Inflammatory macrophage treated with lipopolysaccharide for 1 hour (primary cell): ENCODE measurements around the gene CDC16.
A peak's percentile ranks its signal among the peaks of the same experiment; 100 is the strongest.
"Not testable (repeated sequence)": the region's sequence is repeated elsewhere in the genome, so short reads cannot be mapped to it uniquely, and the experiment has no call there.

Experiments
- DNase-seq, 2 donors: peaks; one replicate each; pipeline ENCODE4 v3.0.0-alpha.2; 2020 to 2022

The CDC16 gene, protein sequence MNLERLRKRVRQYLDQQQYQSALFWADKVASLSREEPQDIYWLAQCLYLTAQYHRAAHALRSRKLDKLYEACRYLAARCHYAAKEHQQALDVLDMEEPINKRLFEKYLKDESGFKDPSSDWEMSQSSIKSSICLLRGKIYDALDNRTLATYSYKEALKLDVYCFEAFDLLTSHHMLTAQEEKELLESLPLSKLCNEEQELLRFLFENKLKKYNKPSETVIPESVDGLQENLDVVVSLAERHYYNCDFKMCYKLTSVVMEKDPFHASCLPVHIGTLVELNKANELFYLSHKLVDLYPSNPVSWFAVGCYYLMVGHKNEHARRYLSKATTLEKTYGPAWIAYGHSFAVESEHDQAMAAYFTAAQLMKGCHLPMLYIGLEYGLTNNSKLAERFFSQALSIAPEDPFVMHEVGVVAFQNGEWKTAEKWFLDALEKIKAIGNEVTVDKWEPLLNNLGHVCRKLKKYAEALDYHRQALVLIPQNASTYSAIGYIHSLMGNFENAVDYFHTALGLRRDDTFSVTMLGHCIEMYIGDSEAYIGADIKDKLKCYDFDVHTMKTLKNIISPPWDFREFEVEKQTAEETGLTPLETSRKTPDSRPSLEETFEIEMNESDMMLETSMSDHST

DNA sequence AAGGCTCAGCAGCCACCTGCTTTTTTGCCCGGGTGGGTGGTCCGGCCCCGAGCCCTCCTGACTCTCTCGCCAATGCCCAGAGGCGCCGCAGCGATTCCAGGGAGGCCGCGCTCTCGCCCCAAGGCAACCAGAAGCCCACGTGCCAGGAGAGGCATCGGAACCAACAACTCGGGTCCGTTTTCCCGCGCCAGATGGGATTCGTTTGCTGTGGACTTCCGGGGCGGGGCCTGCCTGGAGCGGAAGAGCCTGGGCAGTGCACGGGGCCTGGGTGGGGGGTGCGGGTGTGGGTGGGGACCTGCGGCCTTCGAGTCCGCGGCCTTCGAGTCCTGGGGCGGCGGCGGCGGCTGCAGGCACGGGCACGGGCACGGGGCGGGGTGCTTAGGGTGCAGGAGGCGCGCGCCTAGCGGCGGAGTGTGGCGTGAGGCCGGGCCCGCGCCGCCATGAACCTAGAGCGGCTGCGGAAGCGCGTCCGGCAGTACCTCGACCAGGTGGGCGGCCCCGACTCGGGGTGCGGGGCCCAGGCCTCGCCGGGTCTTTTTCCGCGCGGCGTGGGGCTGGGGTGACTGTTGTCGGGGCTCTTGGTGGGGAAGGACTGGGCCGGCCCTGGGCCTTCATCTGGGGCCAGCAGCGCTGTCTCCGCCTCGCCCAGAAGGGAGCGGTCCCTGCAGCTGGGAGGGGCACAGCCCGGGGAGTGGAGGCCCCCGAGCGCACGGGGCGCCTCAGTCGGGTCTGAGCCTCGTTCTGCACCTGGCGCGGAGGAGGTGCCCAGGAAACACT lies at the start of gene CDC16:
Gene CDC16, plus strand, starts transcription at position 253 of the 777 bp plus-strand sequence. Its CDS starts 188 bp downstream, at position 441.
- peak; percentile 87 to 91 for DNase-seq

DNA sequence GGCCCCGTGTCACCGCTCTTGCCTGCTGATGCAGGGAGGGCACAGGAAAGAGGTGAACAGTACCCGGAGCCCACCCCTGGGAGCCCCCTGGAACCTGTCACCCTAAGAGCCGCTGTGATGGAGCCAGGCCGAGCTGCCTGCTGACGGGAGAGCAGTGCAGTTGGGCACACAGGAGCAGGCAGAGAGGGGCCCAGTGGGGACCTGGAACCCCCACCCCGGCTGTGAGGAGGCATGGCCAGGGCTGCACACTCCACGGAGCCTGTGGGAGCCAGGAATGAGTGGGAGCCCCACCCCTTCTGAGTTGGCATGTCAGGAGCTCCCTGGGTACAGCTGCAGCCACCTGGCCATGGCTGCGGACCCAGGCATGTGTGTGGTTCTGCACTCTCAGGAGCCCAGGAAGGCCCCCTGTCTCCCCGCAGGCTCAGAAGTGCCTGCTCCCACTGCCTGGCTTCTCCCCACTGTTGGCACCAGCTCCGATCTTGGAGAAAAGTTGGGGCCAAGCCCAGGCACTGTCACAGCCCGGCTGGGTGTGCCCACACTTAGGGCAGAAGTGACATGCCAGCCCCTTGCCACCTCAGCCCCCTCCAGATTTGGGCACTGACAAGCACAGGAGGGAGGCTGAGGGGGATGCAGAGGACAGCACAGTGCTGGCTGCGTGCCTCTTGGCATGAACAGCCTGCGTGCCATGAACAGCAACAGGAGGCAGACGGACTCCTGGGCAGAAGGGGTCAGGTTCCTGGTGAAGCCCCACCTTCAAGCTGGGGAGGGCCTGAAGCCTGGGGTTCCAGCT lies 49.3 kb upstream of the CDC16 start:
- DNase-seq = no peak

DNA sequence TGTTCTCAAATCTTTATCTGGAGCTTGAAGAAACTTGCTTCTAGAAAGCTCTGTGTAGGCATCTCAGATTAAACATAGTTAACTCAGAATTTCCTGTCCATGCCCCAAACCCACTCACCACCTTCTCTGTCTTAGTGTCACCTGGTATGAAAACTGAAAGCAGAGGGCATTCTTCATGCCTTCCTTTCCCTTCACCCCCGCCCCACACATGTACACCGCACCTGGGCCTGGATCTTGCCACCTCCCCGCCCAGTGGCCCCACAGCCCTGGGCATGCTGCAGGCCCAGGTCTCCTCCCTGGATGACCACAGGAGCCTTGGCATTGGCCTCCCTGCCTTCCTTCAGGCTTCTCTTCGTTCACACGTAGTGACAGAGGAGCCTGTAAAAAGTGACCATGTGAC lies 39.8 kb upstream of the CDC16 start:
- no peak for DNase-seq

DNA sequence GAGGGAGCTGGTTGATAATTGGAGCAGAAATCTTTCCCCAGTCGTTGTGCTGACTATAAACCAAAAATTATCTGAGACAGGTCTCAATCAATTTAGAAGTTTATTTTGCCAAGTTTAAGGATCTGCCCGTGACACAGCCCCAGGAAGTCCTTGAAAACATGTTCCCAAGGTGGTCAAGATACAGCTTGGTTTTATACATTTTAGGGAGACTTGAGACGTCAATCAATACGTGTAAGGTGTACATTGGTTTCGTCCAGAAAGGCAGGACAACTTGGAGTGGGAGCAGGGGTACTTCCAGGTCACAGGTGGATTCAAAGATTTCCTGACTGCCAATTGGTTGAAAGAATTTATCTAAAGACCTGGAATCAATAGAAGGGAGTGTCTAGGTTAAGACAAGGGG lies 38.1 kb upstream of the CDC16 start:
- no peak for DNase-seq

DNA sequence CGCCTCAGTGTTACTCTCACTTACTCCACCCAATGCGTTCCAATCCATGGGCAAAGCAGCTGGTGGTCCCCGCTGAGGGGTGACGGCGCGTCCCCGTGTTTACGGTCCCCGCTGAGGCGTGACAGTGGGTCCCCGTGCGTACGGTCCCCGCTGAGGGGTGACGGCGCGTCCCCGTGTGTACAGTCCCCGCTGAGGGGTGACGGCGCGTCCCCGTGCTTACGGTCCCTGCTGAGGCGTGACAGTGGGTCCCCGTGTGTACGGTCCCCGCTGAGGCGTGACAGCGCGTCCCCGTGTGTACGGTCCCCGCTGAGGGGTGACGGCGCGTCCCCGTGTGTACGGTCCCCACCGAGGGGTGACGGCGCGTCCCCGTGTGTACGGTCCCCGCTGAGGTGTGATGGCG lies 36.1 kb upstream of the CDC16 start:
- DNase-seq = no peak

DNA sequence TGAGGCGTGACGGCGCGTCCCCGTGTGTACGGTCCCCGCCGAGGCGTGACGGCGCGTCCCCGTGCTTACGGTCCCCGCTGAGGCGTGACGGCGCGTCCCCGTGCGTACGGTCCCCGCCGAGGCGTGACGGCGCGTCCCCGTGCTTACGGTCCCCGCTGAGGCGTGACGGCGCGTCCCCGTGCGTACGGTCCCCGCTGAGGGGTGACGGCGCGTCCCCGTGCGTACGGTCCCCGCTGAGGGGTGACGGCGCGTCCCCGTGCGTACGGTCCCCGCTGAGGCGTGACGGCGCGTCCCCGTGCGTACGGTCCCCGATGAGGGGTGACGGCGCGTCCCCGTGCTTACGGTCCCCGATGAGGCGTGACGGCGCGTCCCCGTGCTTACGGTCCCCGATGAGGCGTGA lies 35.2 kb upstream of the CDC16 start:
- DNase-seq = not testable (repeated sequence)

DNA sequence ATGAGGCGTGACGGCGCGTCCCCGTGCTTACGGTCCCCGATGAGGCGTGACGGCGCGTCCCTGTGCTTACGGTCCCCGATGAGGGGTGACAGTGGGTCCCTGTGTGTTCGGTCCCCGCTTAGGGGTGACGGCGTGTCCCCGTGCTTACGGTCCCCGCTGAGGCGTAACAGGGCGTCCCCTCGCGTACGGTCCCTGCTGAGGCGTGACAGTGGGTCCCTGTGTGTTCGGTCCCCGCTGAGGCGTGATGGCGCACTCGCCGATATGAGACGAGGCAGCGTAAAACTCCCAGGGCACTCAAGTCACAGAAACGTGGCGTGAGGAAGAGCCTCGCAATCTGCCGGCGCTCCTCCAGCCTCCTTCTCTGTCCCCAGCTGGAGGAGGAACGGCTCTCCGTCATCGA lies 34.7 kb upstream of the CDC16 start:
- DNase-seq = no peak

DNA sequence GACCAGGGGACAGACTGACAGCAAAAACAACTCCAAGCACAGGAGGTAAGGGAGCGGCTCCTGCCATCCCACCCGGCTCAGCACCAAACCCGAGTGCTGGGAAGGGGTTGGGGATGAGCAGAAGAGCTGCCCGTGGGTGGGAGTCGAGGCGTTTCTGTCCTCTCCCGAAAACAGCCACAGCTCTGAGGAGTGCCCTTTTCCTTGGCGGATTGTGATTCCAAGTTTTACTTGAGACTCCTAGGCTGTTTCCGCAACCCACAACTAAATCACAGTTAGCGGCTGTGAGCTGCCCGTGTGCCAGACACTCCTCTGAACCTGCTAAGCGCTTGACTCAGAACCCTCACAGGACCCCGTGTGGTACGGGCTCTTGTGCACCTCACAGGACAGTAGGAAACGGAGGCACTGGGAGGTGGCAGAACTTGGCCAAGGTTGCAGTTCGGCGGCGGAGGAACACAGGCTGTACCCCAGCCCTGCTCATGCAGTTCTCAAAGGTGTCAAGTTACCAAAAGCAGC lies 34.2 kb upstream of the CDC16 start:
- DNase-seq = no peak

DNA sequence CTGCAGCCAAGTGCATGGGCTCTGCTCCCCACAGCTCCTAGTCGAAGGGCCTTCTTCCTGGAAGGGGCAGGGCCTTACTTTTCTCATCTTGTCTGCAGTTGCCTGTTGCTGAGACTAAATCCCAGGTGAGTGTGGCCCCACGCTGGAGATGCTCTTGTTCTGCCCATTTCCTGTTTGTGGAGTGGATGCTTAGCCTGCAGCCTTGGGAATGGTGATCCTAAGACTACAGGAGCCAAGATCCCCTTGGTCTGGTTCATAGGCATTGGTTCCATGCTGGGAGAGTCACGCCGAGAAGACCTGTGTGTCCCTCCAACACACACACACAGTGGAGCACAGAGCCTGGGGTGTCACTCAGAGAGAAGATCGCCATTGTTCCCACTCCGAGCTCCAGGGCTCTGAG lies 32.1 kb upstream of the CDC16 start:
- DNase-seq = no peak

DNA sequence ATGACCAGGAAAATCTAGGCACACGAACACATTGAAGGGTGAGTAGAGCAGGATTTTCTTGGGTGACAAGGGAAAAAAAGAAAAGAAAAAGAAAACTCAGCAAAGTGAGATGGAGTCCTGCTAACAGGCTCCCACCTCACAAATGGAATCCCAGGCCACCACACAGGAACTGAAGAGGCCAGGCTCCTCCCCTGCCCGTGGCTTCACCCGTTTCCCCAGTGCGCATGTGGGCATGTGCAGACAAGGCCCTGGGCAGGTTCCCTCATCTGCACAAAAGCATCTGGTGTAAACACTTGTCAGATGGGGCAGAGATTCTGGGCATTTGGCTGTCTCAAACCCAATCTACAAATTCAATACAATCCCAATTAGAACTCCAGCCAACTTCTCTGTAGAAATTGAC lies 31.2 kb upstream of the CDC16 start:
- DNase-seq = no peak

DNA sequence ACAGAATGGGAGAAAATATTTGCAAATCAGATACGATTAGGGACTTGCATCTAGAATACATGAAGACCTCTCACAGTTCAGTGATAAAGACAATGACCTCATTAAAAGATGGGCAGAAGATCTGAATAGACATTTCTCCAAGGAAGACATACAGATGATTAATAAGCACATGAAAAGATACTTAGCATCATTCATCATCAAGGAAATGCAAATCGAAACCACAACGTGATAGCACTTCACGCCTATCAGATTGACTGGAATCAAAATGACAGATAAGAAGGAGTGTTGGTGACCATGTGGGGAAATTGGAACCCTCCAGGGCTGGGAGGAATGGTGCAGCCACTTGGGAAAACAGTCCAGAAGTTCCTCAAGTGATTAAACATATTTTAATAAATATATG lies 29.8 kb upstream of the CDC16 start:
- DNase-seq = no peak

DNA sequence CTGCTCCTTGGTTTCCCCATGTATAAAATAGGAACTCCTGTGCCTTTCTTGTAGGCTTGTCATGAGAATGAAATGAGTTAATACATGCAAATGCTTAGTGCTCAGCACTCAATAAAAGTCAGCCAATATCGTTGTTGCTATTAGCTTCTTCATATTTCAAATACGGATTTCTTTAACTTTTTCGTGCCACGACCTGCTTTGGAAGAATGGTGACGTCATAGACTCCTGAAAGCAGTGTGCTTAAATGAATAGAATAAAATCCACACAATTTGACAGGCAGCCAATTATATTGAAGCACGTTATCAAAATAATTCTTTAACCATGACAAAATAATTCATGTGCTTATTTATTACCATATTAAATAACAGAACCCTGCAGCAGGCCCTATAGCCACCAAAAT lies 26.6 kb upstream of the CDC16 start:
- no peak for DNase-seq

DNA sequence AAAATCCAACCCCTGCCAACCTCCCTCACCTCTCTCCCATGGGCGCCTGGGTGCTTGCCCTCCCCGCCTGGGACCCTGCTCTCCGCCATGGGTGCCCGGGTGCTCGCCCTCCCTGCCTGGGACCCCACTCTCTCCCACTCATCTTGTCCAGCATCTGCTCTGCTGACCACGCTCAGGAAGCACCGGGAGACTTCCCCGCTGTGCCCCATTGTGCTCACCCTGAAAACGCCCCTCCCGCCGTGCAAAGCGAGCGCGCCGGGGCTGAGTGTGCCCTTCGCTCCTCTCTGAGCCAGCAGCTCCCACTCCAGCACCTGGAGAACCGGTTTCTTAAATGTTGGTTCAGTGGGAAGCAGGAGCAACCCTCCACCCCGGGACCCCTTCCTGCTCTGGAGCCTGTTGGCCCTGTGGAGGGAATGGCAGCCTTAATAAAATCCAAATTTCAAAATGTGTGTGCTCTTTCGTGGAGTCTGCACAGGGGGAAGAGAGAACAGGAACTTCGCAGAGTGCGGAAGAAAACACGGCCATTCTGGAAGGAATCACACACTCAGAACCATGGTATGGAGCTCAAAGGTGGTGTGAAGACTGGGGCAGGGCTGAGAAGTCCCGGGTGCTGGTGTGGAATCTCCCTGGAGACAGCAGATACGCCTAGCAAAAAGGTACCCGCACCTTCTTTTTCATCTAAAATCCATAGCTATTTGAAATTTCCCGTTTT lies 23.1 kb upstream of the CDC16 start:
- DNase-seq = no peak

DNA sequence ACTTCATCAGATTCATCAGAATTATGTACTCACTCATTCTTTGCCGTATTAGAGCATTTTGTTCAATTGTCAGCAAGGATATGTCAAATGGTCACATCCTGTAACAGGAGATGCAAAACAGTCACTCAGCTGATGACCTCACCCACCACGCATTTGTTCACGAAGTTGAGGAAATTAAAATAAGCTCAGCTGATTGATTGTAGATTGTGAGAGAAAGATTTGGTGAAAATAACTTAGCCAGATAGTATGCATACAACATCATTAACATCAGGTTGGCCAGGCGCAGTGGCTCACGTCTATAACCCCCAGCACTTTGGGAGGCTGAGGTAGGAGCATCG lies 22.6 kb upstream of the CDC16 start:
- no peak for DNase-seq

DNA sequence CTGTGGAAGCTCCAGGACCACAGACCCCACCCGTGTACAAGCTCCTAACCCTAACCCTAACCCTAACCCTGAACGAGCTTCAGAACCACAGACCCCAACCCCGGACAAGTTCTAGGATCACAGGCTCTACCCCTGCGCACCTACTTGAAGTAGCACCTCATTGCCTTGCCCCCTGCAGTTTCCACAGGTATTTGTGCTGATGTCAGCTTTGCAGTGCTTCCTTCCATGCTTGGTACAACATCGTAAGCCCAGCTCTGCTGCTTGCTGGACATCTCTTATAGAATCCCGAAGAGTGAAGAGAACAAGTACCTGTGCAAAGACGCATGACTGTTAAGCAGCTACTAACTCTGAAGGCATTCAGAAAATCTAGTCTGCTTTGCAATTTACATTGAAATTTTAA lies 20.7 kb upstream of the CDC16 start:
- DNase-seq = no peak

DNA sequence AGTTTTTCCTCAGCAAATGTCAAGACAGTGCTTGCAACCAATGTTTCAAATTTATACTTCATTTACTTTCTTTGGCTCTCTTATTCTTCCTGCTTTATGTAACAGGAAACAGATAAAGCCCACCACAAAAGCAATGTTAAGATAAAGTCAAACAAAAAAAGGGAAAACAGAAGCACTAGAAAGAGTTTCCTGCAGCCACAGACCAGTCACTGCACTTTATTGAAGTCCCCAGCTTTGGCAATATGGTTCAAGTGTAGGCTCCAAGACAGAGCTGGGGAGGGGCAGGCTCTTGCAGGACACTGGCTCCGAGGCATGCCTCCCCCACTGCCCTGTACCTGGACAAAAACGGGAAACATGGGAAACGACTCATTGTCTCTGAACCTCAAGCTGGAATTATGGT lies 15.3 kb upstream of the CDC16 start:
- no peak for DNase-seq

DNA sequence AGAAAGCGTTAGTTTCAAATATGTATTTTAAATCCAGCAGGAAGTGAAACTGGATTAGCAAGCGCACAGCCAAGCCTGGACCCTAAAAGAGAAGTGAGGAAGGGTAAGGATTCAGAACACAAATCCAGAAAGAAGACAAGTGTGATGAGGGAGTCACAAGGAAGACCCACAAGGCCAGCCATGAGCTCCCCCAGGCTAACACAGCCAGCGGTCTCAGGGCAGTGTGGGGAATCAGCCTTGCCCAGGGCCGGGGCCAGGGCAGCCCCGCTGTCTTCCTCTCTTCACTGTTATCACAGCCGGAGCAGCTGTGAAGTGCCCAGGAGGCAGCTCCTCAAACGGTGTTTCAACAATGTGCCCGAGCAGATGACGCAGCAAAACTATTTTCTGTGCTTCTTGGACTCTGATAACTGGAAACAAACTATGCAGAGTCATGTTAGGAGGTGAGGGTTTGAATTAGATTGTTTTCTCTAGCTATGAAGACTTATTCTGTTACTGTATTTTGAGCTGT lies 12.2 kb upstream of the CDC16 start:
- DNase-seq = peak; percentile 69 to 71

DNA sequence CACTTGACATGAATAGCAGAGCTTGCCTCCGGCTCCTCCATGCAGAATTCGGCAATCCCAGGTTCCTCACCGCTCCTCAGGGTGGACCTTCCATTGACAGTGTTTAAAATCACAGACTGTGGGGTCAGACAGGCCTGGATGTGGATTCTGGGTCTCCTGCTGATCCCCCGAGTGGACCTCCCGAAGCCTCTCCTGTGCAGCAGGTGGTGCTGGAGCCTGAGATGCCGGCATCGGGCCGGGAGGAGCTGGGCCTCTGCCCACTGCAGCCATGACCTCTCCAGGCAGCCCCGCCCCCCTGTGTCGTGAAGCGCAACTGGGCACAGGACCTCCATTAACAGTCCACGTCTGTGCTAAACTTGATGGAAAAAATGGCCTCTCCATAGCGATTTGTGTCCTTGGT lies 10.5 kb upstream of the CDC16 start:
- no peak for DNase-seq

DNA sequence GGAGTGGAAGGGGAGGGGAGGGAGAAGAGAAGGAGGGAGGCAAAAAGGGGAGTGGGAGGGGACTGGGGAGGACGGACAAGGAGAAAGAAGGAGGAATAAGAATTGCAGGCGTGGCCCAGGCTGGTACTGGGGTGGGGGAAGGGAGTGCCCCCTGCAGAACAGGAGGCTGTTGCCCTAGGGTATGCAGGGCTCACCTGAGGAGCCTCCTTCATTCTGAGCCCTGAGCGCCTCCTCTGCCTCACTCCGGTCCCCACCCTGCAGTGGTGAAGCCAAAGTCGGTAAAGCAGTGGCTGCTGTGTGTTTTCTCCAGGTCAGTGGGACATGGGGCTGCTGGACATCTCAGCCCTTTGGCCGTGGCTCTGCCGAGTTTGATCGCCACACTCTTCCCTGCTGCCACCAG lies 9.1 kb upstream of the CDC16 start:
- DNase-seq = no peak

DNA sequence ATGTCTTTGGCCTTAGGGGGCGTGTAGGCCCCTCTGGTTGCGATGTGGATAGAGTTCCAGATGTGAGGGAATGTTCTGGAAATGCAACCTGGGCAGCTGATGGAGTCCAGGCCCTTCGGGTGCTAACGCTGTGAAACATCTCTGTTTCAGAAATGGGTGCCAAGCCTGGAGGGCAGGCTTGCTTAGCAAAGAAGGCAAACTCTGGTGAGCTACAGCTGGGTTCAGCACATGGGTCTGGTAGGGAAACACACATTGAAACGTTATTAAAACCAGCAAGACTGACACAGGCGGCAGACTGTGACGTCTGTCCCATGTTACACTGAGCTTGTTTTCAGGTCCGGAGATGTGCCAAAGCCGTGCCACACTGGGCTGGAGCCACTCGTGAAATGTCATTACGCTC lies 8.6 kb upstream of the CDC16 start:
- no peak for DNase-seq

DNA sequence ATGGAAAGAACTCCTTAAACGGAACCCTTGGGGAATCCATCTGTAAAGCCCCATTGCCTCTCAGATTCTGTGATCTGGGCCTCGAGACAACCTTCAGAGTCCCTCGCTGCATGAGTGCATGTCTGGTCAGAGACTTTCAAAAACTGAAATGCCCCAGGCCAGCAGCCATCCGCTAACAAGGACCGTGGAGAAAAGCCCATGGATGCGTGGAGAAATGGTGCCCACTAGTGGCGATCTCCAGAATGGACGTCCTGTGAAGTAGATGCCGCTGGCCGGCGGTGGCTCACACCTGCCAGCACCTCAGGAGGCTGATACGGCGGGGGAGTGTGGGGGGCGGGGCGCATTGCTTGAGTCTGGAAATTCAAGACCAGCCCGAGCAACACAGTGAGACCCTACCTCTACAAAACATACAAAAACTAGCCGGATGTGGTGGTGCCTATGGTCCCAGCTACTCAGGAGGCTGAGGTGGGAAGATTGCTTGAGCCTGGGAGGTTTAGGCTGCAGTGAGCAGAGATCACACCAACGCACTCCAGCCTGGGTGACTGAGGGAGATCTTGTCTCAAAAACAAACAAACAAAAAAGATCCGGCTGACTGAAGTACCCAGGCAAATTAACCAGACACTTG lies 7.9 kb upstream of the CDC16 start:
- DNase-seq = peak; percentile 56 to 95

DNA sequence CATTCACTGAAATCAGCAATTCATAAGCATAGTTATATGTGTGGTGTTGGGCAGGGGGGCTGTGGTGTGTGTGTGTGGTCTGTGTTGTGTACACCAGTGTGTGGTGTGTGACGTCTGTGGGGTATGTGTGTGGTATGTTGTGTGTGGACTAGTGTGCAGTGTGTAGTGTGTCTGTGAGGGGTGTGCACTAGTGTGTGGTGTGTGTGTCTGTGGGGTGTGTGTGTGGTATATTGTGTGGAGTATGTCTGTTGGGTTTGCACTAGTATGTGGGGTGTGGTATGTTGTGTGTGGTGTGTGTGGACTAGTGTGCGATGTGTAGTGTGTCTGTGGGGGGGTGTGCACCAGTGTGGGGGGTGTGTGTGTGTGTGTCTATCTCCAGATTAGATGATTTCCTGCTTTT lies 7.2 kb upstream of the CDC16 start:
- no peak for DNase-seq
